SK-N-SH (cell line): ENCODE results near the gene CUBN.

ENCODE experiments used
- FOXM1 ChIP-seq: IDR thresholded peaks from 2 replicates; pipeline ENCODE4 v1.4.0; 2012; ENCODE audit warnings: low read depth, mild to moderate bottlenecking
- TF ChIP-seq, protein P1 (sequence below): IDR thresholded peaks from 2 replicates; pipeline ENCODE4 v1.6.1; 2012; ENCODE audit warnings: mild to moderate bottlenecking, low read depth, low read length, moderate library complexity
- TF ChIP-seq, protein P2 (sequence below): fragments of 200-600 bp; sonication (generic); IDR thresholded peaks from 2 replicates; pipeline ENCODE4 v1.6.1; 2017; ENCODE audit warnings: antibody characterized with exemption, mild to moderate bottlenecking, moderate library complexity

DNA sequence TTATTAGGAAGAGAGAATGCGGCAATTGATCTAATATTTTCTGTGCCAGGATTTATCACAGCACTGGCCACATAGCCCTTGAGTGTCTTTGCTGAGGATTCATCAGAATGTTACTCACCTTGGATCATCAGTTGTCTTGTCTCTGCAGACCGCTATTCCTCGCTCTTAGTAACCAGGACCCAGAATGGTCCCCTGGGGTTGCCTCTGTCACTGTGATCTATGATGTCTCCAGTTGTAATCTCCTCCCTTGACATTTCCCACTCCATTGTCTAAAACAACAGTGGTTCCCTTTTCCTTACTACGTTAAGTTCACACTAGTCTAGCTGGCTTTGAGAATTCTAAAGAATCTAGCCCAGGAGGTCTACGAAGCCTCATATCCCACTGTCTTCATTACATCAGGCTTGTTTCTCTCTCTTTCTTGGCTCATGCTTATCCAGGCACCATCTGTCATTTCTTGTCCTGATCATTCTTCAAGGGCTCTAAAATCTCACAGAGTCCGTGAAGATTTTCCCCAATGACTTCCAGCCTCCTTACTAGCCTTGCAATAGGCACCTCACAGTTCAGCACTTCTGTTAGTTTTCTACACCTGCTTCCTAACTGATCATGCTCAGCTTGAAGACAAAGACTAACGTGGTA is 125.8 kb downstream of the CUBN start:
- TF ChIP-seq, protein P1, sequence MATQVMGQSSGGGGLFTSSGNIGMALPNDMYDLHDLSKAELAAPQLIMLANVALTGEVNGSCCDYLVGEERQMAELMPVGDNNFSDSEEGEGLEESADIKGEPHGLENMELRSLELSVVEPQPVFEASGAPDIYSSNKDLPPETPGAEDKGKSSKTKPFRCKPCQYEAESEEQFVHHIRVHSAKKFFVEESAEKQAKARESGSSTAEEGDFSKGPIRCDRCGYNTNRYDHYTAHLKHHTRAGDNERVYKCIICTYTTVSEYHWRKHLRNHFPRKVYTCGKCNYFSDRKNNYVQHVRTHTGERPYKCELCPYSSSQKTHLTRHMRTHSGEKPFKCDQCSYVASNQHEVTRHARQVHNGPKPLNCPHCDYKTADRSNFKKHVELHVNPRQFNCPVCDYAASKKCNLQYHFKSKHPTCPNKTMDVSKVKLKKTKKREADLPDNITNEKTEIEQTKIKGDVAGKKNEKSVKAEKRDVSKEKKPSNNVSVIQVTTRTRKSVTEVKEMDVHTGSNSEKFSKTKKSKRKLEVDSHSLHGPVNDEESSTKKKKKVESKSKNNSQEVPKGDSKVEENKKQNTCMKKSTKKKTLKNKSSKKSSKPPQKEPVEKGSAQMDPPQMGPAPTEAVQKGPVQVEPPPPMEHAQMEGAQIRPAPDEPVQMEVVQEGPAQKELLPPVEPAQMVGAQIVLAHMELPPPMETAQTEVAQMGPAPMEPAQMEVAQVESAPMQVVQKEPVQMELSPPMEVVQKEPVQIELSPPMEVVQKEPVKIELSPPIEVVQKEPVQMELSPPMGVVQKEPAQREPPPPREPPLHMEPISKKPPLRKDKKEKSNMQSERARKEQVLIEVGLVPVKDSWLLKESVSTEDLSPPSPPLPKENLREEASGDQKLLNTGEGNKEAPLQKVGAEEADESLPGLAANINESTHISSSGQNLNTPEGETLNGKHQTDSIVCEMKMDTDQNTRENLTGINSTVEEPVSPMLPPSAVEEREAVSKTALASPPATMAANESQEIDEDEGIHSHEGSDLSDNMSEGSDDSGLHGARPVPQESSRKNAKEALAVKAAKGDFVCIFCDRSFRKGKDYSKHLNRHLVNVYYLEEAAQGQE = no peak
- TF ChIP-seq, protein P2, sequence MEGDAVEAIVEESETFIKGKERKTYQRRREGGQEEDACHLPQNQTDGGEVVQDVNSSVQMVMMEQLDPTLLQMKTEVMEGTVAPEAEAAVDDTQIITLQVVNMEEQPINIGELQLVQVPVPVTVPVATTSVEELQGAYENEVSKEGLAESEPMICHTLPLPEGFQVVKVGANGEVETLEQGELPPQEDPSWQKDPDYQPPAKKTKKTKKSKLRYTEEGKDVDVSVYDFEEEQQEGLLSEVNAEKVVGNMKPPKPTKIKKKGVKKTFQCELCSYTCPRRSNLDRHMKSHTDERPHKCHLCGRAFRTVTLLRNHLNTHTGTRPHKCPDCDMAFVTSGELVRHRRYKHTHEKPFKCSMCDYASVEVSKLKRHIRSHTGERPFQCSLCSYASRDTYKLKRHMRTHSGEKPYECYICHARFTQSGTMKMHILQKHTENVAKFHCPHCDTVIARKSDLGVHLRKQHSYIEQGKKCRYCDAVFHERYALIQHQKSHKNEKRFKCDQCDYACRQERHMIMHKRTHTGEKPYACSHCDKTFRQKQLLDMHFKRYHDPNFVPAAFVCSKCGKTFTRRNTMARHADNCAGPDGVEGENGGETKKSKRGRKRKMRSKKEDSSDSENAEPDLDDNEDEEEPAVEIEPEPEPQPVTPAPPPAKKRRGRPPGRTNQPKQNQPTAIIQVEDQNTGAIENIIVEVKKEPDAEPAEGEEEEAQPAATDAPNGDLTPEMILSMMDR = no peak
- no peak for TF ChIP-seq FOXM1
